GM21390 (cell line): ENCODE measurements around the gene RANBP3.

ENCODE experiments used
- ATAC-seq: cut with Tn5 transposase; IDR thresholded peaks from one replicate; pipeline ENCODE4 v1.9.1; 2021; ENCODE audit not compliant: unreplicated experiment

RANBP3 gene

GRCh38 chr19:5951338-5951861 is 26.5 kb downstream of the RANBP3 start:
- ATAC-seq = no peak

DNA sequence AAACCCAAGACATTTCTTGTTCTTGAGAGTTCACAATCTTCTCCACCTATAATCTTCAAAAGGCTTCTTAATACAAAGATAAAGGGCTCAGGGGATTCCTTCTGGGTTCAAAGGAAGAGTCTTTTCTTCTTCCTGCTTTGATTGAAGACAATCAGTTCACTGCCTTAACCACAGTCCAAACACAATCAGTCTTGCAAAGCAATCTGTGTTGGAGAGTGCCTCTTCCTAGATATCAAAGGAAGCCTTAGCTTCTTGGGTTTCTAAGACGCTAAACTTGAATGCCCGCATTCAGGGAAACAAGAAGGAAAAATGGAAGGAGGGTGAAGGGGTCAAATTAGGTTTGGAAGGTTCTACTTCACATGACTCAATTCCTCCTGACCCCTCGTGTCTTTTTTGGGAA is 27.2 kb downstream of the RANBP3 start:
- no peak for ATAC-seq

DNA sequence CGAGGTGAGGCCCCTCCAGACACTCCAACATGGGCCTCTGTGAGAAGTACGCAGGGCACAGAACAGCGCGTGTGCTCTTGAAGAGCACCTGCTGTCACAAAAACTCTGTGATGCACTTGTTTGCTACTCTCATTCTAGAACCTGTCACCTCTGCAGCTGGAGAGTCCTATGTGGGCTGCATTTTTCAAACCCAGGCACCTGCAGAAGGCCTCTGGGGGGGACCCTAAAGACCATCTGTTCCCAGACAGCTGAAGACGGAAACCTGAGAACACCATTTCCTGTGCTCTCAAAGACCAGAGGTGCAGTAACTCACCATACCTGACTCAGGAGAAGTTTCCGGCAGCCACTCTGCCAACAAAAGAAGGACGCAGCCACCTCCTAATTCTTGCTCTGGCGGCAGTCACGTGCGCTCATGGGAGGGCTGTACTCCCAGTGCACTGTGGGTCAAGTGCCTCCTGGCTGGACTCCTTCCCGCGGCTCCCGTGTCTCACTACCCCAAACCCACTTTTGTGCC is 28.1 kb downstream of the RANBP3 start:
- ATAC-seq = no peak

DNA sequence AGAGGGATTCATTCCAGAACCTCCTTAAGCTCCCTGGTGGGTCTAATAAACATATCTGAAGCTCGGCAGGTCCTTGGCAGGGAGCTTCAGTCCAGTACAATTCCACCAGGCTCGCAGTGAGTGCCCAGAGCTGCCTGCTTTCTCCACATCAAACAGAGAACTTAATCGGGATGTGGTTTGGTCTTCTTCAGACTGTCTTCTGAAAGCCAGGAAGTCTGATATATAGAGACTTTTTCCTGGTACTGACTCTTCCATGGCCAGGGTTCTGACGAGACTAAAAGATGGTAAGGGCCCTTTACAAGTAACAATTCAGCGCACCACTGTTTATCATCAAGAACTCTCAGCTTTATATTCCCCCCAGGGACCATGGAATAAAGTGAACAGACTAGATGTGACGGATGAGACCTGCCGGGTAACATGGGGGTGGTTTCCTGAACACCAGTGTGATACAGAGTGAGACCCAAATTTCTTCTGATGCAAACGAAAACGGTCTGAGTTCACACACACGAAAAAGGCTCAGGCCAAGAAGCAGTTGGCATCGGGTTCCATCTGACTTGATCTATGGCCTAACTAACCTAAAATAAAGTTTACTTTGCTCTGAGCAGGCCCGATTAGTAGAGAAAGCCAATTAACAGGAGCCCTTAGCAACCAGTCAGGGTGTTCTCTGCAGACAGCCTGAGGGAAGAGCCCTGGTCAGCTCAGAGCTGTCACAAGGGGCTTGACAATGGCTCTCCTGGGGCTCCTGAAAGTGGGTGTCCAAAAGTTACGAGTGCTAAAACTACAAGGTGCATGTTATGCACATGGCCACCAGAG is 29.0 kb downstream of the RANBP3 start:
- ATAC-seq = no peak

GRCh38 chr19:5947435-5947834 is 30.5 kb downstream of the RANBP3 start:
- no peak for ATAC-seq

DNA sequence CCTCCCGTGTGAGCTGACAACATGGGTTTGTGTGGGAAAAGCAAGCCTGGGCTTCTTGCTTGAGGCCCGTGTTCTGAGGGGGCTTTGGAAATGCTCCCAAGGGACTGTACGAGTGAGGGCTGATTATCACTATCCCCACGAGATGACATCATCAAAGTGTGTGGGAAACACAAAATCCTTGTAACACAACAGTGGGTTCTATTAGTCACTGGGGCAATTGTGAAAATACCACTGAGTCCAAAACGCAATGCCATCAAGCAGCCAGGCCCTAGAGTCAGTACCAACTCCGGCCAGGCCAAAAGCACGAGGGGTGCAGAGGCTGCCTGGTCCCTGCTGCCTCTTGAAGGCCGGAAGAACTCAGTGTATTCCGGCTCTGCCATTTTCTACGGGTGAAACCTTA is 34.3 kb downstream of the RANBP3 start:
- no peak for ATAC-seq

GRCh38 chr19:5943045-5943444 is 34.9 kb downstream of the RANBP3 start:
- no peak for ATAC-seq

DNA sequence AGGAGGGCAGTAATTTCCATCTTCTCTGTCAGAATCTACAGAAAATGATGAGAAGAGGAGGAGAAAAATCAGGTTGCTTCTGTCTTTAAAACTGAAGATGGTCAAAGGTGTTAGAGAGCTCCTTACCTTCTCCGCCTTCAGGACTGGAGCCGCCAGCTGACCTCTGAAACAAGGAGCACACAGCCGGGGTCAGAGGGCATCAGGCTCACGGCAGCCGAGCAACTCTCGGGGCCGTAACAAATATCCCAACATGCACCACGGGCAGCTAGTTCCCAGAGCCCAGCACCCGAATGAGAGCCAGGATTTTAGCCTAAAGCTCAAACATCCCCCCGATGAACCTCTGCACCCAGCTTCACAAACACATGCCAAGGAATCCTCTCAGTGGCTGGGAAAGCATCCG is 36.3 kb downstream of the RANBP3 start:
- no peak for ATAC-seq

DNA sequence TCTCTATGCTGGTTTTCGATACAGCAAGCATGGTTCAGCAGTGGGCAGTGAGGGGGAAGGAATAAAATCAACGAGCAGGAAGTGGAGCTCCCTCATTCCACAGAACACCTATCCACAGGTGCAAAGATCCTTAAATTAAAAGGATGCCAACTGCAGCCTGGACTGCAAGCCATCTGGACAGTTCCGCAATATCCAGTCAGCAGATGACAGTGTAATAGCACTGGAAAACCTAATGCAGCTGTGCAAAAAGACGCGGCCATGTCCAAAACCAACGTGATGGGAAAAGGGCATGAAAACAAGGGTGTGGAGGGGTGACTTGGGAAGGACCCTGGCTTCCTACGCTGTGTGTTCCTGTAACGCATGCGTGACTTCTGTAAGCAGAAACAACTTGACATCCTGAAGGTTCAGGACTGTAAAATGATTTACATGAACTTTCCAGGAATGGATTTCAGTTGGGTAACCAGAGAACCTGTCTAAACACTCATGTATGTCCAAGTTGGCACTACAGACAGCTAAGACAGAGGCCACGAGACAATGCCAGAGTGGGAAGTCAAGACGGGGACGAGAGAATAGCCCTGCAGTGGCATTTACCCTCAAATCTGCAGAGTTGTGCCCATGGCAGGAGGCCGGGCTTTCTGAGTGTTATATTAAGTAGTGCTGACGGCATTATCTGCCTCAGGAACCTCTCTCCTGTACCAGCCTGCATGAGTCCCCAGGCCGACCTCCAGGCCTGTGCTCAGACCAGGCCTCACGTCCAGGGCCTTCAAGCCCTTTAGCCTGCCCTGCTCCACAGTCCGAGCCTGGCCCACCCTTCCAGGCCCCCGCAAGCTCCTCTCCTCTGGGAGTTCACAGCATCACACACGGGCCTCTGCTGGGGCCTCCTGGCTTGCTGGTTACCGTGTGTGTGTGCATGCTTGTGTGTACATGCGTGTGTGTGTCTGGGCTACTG is 37.4 kb downstream of the RANBP3 start:
- ATAC-seq = no peak

DNA sequence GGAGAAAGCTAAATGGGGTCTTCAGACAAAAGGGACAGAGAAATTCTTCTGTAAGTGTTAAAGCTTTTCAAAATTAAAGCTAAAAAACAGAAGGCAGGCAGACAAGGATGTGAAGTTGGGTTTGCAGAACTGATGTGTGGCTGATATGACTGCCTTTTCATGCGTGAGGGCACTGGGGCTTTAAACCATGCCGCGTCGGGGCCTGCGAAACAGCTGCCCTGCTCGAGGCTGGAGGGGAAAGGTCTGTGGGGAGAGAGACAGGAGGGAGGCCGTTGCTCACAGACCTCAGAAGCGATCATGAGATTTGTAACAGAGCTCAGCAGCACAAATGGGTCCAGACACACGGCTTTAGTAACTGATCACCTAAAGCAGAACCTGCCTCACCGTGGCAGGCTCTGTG is 40.4 kb downstream of the RANBP3 start:
- ATAC-seq = no peak

- no peak for ATAC-seq
Measured at GRCh38 chr19:5936292-5936592, 41.7 kb downstream of the RANBP3 start.

- ATAC-seq = no peak
Measured at GRCh38 chr19:5935473-5936291, 42.3 kb downstream of the RANBP3 start.

- ATAC-seq = no peak
Measured at GRCh38 chr19:5934774-5935472, 43.0 kb downstream of the RANBP3 start.

DNA sequence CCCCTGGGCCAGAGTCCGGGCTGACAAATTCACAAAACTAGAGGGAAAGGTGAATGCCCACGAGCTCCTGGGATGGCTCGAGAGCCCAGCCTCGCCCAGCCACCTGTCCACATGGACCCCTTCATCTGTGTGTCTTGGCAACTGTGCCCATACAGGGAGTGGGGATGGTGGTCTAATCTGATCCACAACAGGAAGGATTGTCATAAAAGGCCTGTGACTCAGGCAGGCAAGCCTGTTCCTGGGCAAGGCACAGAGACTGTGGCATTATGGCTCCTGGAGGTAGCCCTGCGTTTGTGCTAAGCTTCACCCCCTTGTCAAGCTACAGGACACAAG is 43.9 kb downstream of the RANBP3 start:
- no peak for ATAC-seq

DNA sequence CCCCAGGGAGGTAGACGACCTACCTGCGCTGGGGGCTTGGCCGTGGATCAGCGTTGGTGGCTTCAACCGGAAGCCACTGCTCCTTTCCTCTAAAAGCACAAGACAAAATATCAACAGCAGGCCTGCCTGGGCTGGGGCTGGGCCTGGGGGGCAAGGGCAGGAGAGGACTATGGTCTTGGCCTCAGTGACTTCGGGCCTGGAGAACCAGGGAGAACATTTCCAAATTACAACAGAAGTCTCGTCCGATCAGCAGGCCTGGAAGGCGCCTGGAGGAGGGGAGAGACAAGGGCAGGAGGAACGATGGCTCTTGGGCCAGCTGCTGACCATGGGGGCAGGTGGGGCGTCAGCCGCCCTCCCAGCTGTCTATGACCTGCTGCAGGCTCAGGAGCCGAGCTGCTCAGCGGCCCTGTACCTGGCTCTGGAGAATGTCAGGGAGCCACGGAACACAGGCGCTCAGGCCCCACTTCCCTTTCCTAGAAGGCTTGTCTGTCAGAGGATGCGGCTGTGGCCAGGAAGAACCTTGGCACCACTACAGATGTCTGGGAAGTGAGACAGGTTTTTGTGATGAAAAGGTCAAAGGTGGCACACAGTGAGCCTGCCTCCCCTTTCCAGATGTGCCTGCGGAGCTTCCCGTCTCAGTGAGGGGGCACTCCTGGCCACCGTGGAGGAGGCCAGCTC is 44.4 kb downstream of the RANBP3 start:
- no peak for ATAC-seq

- ATAC-seq = no peak
Measured at GRCh38 chr19:5932609-5933262, 45.2 kb downstream of the RANBP3 start.

GRCh38 chr19:5932146-5932545 is 45.8 kb downstream of the RANBP3 start:
- no peak for ATAC-seq

GRCh38 chr19:5931251-5931650 is 46.7 kb downstream of the RANBP3 start:
- no peak for ATAC-seq

DNA sequence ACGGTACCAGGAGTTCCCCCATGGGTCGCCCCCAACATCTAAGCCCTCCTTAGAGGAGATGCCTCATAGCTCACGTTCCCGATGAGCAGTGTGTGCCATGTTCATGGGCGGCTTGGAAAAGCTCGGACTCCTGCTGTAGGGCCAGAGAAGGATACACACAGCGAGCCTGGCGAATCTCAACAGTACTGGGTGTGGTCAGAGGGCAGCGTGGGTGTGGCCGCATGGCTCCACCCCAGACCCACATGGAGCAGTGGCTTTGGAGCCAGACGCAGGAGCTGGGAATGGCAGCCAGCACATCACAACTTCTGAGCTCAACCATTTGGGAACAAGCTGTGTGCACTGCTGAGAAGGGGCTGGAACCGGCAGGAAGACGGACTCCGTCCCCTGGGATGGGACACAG is 48.3 kb downstream of the RANBP3 start:
- no peak for ATAC-seq
